Hematopoietic multipotent progenitor cell treated with erythropoietin and hydrocortisone succinate and interleukin-3 and kit ligand, for 15 days (in vitro differentiated cells): Measurements from ENCODE around the gene NRP2.

ENCODE experiments used
- DNase-seq: peaks from one replicate; pipeline ENCODE4 v3.0.0-alpha.2; 2015; ENCODE audit warnings: low spot score

Gene NRP2

GRCh38 chr2:205682239-205682970 is at the start of gene NRP2:
NRP2 (plus strand) TSS chr2:205682501; CDS start chr2:205683291, 790 bp downstream.
- no peak for DNase-seq

GRCh38 chr2:205633994-205634393 is 48.3 kb upstream of the NRP2 start:
- no peak for DNase-seq

GRCh38 chr2:205636549-205637319 is 45.6 kb upstream of the NRP2 start:
- DNase-seq: no peak

- DNase-seq: no peak
Measured at GRCh38 chr2:205637320-205637602, 45.0 kb upstream of the NRP2 start.

- DNase-seq: no peak
Measured at GRCh38 chr2:205637779-205638503, 44.4 kb upstream of the NRP2 start.

- DNase-seq: no peak
Measured at GRCh38 chr2:205640716-205641115, 41.6 kb upstream of the NRP2 start.

GRCh38 chr2:205642599-205643356 is 39.5 kb upstream of the NRP2 start:
- no peak for DNase-seq

GRCh38 chr2:205643391-205643885 is 38.9 kb upstream of the NRP2 start:
- DNase-seq: no peak

- DNase-seq: no peak
Measured at GRCh38 chr2:205644018-205644417, 38.3 kb upstream of the NRP2 start.

GRCh38 chr2:205646680-205647079 is 35.6 kb upstream of the NRP2 start:
- DNase-seq: no peak

GRCh38 chr2:205650450-205650849 is 31.9 kb upstream of the NRP2 start:
- DNase-seq: no peak

- no peak for DNase-seq
Measured at GRCh38 chr2:205650931-205651330, 31.4 kb upstream of the NRP2 start.

GRCh38 chr2:205651719-205652118 is 30.6 kb upstream of the NRP2 start:
- no peak for DNase-seq

GRCh38 chr2:205654878-205655605 is 27.3 kb upstream of the NRP2 start:
- DNase-seq: no peak

- DNase-seq: no peak
Measured at GRCh38 chr2:205655779-205656456, 26.4 kb upstream of the NRP2 start.

- no peak for DNase-seq
Measured at GRCh38 chr2:205656461-205656860, 25.8 kb upstream of the NRP2 start.

GRCh38 chr2:205656941-205657340 is 25.4 kb upstream of the NRP2 start:
- DNase-seq: no peak

GRCh38 chr2:205657579-205657978 is 24.7 kb upstream of the NRP2 start:
- no peak for DNase-seq

GRCh38 chr2:205658068-205658467 is 24.2 kb upstream of the NRP2 start:
- DNase-seq: no peak

GRCh38 chr2:205658572-205658971 is 23.7 kb upstream of the NRP2 start:
- no peak for DNase-seq

- DNase-seq: no peak
Measured at GRCh38 chr2:205659922-205660321, 22.4 kb upstream of the NRP2 start.
